HG03521 (cell line): ENCODE data around the gene PROSER2.

Experiments used
- ATAC-seq: cut with Tn5 transposase; IDR thresholded peaks from one replicate; pipeline ENCODE4 v1.9.1; 2021; ENCODE audit warnings: mild to moderate bottlenecking, moderate library complexity; ENCODE audit not compliant: unreplicated experiment

The PROSER2 gene, protein sequence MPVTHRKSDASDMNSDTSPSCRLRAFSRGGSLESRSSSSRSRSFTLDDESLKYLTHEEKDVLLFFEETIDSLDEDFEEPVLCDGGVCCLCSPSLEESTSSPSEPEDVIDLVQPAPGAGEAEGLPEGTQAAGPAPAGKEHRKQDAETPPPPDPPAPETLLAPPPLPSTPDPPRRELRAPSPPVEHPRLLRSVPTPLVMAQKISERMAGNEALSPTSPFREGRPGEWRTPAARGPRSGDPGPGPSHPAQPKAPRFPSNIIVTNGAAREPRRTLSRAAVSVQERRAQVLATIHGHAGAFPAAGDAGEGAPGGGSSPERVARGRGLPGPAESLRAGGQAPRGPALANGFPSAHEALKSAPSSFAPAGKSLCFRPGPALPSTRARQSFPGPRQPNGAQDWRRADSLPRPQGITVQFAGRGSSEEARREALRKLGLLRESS

DNA sequence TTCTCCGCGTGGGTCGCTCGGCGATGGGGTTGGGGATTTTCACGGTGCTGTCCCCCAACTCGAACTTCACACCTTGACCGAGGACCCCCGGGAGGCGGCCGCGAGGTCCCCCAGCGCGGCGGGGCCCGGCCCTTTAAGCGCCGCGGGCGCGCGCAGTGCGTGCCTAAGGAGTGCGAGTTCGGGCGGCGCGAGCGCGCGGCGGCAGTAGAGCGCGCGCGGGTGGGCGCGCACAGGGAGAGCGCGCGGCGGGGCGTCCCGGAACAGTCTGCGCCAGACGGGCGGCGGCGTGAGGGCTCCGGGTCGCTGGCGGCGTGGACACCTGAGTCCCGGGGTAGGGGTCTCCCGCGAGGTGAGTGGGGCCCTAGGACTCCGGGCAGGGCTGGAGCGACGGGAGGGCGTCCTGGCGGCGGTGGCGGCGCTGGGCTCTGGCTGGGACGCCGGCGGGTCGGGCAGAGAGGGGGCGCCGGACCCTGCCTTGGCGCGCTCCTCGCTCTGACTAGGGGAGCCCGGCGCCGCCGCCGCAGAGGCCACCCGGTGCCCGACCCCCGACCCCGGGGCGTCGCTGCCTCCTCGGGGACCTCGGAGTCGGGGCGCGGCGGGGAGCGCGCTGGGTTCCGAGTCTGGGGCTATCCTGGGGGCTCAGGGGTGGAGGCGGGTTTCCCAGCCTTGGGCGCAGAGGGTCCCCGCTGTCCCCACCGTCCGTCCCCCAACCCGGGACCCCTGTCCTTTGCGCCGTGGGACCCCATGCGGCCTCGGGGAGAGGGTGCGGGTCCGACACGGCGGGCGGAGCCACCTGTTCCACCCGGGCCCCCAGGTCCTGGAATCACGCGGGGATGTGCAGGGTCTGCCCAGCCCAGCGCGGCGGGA lies at the start of gene PROSER2:
PROSER2 (plus strand) TSS at position 235 of the 867 bp plus-strand sequence. CDS start 28,722 bp downstream, outside the sequence.
- ATAC-seq: no peak

DNA sequence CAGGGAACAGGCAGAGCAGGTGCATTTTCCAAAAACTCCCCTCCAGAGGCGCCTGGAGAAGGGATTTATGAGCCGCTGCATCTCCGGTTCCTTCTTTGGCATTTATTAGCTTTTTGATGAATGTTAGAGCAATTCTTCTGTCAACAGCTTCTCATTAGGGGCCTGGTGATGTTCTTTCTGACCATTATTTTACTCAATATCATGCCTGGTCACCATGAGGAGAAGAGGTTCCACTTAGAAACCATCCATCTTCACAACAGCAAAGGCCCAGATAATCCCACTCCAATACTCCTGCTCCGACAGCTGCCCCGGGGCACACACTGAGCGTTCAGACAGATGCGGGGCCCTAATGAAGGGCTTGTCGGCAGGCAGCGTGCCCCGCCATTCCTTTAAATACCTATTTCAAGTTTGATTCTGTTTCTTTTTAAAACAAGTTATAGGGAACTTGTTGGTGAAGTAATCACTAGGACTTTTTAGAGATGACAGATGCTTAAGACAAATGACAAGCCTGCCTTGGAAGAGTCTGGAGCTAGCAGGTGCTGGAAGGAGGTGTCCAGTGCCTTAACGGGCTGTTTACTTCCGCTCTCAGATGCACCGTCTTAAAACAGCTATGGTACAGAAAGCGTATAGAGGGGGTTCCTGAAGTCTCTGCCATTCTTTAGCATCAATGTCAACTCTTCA lies 49.3 kb upstream of the PROSER2 start:
- no peak for ATAC-seq

DNA sequence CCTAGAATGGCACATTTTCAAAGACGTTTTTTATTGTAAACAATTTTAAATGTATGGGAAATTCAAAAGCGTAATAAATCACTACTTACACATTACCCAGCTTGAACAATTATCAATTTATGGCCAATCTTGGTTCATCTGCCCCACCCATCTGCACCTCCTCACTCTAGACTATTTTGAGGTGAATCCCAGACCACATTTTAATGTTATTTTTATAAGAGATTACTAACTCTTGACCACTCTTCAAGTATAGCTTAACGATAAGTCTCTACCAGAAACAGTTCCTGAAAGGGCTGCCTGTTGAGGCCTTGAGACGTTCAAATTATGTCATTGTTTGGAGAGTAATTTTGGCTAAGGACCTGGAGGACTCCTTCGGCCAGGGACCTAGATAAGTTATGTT lies 47.7 kb upstream of the PROSER2 start:
- no peak for ATAC-seq

DNA sequence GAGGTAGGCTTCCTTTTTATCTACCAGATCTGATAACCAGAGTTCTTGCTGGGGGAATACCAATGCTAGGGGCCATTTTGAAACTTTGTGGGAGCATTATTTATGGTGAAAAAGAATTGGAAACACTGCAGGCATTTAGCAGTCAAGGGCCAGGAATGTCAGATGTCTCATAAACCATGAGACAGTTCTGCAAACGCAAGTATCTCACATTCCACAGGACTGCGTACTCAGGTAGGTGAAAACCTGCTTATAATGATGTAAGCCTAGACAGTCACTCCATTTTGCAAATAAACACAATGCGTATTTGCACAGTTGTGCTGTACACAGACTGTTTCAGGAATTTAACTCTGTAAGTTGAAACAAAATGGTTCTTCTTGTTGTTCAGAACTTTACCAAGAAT lies 47.1 kb upstream of the PROSER2 start:
- ATAC-seq: no peak

DNA sequence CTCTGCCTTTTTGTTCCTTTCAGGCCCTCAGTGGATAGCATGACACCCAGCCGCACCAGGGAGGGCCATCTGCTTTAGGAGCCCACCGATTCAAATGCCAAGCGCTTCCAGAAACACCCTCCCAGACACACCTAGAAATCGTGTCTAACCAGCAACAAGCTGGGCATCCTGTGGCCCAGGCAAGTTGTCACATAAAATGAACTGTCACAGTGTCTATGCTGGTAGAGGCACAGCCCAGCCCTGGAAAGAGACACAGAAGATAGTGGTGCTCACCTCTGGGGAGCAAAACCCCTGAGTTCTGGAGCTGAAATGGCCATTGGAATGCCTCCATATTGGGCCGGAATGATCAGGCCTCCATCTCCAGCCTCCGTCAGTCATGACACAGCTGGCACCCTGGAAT lies 42.0 kb upstream of the PROSER2 start:
- ATAC-seq: no peak

DNA sequence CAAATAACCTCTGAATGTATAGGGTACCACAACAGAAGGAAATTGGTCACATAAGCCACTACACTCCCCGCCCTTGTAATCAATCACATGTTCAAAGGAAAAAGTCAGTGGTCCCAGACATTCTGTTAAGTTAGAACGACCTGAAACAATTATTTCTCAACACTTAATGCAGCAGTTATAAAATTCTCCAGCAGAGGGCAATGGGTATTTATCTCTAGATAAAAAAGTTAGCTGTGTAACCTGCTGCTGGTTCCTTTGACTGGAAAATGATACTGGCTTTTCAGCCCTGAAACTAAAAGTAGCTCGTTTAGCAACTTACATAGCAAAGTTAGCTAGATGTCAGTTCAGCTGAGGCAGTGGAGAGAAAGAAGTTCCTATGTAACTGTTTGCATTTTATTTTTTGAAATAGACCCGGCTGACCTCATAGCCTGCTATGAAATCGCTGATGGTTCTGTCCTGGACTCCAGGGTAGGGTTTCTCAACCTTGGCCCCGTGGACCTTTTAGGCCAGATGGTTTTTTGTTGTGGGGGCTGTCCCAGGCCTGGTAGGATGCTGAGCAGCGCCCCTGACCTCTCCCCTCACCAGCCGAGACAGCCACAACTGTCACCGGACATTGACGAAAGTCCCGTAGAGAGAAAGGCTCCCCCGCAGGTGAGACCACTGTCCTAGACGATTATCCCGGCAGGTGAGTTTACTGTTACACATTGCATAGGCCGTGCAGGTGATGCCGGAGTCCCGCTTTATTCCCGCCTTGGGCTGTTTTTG lies 40.2 kb upstream of the PROSER2 start:
- ATAC-seq: no peak

DNA sequence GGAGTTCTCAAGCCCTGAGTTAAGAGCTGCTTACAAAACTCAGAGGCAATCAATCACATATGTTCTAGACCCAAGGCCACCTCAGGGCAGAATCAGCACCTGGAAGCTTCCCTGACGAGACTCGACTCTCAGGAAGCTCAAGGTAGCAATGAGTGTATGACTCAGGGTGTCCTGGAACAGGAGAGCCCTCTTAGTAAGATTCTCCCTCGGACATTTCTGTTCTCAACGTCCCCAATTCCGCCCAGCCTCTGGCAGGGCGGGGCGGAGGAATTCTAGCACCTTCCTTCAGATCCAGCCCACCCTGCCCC lies 39.6 kb upstream of the PROSER2 start:
- no peak for ATAC-seq

DNA sequence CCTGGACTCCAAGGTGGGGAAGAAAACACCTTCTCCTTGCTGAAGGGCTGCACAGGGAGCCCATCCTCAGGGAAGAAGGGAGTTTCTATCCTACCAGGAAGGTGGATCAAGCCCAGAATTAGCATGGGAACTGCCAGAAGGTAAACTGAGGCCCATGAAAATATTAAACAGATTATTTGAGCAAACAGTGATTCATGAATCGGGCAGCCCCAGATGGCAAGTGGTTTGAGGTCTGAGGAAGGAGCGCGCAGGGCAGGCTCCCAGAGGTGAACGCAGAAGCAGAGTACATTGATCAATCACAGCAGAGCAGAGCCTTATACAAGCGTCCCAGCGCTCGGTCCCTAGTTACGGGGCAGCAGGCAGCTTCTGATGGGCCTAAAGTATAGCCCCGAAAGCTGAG lies 35.8 kb upstream of the PROSER2 start:
- no peak for ATAC-seq

DNA sequence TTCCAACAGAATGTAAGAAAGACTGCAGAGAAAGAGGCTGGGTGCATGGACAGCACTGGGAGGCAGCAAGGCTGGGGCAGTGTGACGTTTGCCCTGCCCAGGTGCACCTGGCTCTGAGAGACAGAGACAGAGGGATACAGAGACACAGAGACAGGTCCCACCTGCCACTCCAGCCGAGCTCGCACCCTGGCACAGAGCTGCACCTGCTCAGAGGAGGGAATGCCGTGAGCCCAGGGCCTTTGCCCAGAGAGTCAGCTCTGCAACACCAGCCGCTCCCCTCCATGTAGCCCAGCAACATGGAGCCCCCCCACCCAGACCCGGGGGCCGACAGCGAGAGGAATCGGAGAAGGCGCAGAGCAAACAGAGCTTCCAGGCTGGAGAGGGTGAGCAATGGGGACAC lies 35.3 kb upstream of the PROSER2 start:
- no peak for ATAC-seq

DNA sequence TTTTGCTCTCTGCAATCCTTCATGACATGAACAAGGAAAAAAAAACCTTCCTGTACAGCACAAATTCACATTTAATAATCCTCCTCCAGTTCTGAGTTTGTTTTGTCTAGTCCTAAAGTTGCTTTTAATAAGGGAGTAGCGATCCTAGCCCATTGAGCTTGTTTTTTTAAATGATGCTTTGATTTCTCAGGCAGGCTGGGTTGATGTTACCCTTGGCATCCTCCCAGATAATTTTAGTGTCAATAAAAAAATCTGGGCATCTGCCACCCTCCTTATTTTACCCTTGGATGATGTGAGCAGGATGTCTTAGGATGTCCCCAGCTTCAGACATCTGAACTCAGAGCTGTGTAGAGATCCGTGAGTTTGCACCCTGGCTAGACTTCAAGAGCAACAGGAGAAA lies 33.9 kb upstream of the PROSER2 start:
- no peak for ATAC-seq

DNA sequence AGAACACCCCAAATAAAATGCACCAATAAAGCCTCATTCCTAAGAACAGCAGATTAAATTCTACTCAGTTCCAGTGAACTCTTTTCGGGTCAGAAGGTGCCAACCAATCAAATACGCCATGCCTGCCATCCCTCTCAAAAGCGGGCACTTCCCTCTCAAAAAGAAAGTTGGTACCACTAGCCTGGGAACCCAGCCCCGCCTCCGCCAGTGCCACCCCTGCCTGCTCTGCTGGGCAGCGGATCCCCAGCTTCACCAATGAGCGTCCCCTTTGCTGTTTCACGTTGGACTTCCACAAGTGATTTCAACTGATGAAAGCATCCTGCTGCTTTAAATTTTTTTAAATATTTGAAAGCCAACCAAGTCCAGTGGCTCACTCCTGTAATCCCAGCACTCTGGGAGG lies 33.2 kb upstream of the PROSER2 start:
- no peak for ATAC-seq

DNA sequence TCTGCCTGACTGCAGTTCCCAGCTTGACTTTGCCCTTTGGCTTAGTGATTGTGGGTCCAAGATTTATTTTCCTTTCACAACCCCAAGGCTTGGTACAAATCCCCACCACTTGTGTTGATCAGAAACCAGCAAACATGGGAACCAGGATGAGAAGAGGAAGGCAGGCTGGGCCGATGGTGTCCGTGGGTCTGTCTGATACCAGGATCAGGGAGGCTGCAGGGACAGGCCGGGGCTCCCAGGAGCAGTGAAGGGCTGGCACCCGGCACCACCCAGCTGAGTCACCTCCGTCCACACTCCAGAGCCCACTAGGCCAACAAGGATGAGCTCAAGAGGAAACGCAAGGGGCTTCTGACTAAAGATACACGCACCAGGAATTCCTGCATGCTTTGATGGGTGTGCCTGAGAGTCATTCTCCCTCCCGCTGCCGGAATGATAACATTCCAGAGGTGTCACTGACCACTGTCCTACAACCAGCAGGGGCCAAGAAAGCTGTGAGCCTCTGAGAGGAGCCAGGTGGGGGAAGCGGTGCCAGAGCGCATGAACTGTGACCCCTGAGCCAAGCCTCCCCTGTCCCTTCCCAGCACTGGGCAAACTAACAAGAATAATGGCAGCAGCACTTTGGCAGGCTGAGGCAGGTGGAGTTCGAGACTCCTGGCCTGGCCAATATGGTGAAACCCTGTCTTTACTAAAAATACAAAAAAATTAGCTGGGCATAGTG lies 29.2 kb upstream of the PROSER2 start:
- no peak for ATAC-seq

DNA sequence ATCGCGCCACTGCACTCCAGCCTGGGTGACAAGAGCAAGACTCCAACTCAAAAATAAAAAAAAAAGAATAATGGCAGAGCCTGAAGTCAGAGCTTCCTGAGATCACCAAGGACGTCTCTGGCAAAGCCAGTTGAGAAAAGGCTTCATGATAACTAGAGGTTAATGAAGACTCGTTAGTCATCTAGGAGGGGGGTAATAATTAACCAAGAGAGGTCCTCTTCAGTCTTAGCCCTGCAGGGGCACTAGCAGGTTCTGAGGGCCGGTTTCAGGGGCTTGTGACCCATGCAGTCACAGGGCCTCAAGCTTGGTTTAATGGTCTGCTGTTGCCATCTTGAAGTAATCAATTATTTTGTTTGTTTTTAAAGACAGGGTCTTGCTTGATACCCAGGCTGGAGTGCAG lies 28.6 kb upstream of the PROSER2 start:
- no peak for ATAC-seq

DNA sequence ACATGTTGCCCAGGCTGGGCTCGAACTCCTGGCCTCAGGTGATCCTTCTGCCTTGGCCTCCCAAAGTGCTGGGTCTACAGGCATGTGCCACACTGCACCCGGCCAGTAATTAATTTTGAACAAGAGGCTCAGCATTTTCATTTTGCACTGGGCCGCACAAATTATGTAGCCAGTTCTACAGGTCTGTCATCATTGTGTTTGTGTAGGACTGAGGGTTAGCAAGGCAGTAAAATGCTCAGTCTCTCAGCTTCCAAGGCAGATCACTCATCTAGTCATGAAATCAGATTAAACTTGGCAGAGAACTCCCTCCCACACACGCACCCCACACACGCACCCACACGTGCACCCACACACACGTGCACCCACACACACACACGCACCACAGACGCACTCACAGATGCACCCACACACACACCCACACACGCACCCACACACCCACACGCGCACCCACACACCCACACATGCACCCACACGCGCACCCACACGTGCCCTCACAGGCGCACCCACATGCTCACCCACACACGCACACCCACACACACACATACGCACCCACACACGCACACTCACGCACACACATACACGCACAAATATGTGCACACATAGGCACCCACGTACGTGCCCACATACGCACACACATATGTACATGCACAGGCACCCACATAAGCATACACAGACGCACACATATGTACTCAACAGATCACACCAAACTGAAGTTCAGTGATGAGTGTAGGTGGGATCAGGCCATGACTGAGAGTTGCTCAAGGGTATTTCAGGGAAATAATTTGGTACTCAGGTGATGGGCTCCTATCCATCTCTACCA lies 27.8 kb upstream of the PROSER2 start:
- ATAC-seq: no peak

DNA sequence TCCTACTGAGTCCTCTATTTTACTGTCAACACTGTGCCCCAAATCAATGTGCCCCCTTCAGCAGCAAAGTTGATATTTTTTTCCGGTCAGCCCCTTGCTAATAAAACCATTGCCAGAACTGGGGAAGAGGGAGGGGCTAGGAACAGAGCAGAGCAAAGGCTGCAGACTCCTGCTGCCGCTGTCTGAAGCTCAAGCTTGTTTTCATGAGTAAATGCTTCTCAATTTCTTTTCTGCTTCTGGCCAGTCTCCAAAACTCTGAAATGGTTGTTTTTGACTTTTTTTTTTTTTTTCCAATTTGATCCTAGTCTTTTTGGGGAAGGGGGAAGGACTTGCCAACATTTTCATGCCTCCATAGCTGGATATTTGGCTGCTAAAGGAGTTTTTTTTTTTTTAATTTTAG lies 26.7 kb upstream of the PROSER2 start:
- no peak for ATAC-seq

DNA sequence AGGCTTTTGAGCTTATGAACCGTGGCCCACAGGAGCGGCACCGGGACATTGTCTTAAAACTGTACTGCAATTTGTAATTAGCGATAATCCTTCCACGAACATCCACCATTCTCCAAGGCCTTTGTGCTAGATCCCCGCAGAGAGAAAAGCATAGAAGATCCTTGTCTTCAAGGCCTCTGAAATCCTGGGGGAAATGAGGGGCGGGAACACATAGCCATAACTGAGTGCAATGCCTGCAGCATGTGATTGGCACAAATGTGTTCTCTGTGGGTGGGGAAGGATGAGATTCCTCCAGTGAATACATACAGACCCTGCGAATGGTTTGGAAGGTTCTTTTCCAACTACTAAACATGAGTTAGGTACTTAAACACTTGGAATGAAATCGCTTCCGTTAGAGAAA lies 25.9 kb upstream of the PROSER2 start:
- ATAC-seq: no peak

DNA sequence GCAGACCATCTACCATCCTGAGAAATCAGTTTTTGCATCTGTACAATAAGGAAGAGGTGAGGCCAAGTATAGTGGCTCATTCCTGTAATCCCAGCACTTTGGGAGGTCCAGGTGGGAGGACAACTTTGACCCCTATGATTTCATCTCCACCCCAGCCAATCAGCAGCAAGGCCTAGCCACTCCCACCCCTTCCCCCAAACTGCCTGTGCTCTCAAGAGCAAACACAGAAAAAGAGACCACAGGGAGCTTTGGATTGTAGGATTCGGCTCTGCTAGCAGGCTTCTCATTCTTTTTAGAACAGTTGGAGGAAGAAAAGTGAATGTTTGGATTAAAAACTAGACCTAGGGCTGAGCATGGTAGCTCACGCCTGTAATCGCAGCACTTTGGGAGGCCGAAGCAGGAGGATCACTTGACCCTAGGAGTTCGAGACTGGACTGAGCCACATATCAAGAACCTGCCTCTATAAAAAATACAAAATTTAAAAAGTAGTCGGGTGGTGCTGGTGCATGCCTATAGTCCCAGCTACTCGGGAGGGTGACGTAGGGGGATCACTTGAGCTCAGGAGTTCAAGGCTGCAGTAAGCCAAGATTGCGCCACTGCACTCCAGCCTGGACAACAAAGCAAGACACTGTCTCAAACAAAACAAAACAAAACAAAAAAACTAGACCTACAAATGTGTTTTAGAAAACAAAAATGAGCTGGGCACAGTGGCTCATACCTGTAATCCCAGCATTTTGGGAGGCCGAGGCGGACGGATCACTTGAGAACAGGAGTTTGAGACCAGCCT lies 25.1 kb upstream of the PROSER2 start:
- ATAC-seq: no peak

DNA sequence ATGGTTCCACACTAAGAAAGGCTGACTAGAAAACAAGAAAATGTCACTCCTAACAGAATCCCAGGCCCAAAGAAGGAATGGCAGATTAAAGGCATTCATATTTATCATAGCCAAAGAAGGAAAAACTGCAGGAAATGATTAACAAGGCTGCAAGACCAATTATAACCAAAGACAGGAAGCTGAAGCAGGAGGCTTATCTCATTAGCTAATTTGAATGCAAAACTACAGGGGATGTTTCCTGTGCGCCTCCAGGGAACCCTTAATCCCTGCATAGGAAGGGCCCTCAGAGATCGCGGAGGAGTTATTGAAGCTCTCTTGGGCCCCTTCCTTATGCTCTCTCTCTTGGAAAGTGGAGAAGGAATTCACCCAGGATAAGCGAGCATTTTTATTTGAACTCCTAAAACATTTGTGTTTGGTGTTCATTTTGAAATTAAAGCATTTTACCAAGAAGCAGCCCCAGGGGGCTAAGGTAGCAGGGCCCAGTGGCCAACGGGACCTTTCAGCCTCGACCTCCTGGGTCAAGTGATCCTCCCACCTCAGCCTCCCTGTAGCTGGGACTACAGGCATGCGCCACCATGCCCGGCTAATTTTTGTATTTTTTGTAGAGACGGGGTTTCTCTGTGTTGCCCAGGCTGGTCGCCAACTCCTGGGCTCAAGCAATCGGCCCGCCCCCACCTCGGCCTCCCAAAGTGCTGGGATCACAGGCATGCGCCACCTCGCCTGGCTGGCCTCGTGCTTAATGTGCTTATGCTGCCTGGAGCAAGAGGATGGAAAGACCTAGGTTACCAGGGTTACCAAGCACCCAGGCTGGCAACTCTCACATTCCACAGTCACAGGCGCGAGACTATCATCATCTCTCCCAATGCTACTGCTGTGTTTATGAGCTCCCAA lies 24.1 kb upstream of the PROSER2 start:
- no peak for ATAC-seq
